CD4-positive, CD25-positive, alpha-beta regulatory T cell (primary cell): ENCODE data around the gene PRRT3. TPM values are rescaled to one million over a fixed set of nuclear protein-coding genes. Genes with fewer than 3 reads are reported as not detected.
A peak's percentile ranks its signal among the peaks of the same experiment; 100 is the strongest.

ENCODE experiments used
- ATAC-seq, 2 donors: fragments of 150-1000 bp; cut with Tn5 transposase; one replicate each; pipeline ENCODE4 v1.10.0; 2021; ENCODE audit warnings: low read depth in 2 of 2, moderate number of reproducible peaks in 2 of 2, moderate library complexity in 1 of 2
- DNase-seq, 3 donors: peaks; one replicate each; pipeline versions ENCODE4 v3.0.0 to v3.0.0-alpha.2; 2012 to 2022; ENCODE audit warnings: mixed read lengths in 1 of 3
- H3K27ac ChIP-seq: one replicate; pipeline ENCODE4 v1.7.0; 2013; ENCODE audit warnings: mild to moderate bottlenecking, low read length; ENCODE audit not compliant: insufficient read depth, poor library complexity, severe bottlenecking
- H3K27me3 ChIP-seq: one replicate; pipeline ENCODE4 v1.7.0; 2013; ENCODE audit warnings: low read length; ENCODE audit not compliant: control insufficient read depth, insufficient read depth
- H3K36me3 ChIP-seq: one replicate; pipeline ENCODE4 v1.7.0; 2013; ENCODE audit warnings: mild to moderate bottlenecking, low read length, moderate library complexity; ENCODE audit not compliant: control insufficient read depth, insufficient read depth
- H3K4me1 ChIP-seq: 2 replicates; pipeline ENCODE4 v1.7.0; 2013; ENCODE audit warnings: mild to moderate bottlenecking, low read length; ENCODE audit not compliant: insufficient read depth, control insufficient read depth, poor library complexity, severe bottlenecking
- H3K4me3 ChIP-seq: one replicate; pipeline ENCODE4 v1.7.0; 2013; ENCODE audit warnings: low read depth, mild to moderate bottlenecking, low read length, moderate library complexity
- H3K9me3 ChIP-seq, 2 experiments: 1 replicate in 1 of 2; 2 replicates in 1 of 2; pipeline ENCODE4 v1.7.0; 2013; ENCODE audit warnings: low read length in 2 of 2, mild to moderate bottlenecking in 1 of 2, moderate library complexity in 1 of 2; ENCODE audit not compliant: control insufficient read depth in 2 of 2
- H3K27ac Mint-ChIP-seq, 3 donors: one replicate each; pipeline ENCODE4 v1.8.0; 2020 to 2022; ENCODE audit warnings: mild to moderate bottlenecking in 3 of 3, mixed read lengths in 3 of 3, moderate library complexity in 2 of 3
- H3K27me3 Mint-ChIP-seq: one replicate; pipeline ENCODE4 v1.8.0; 2022; ENCODE audit warnings: mild to moderate bottlenecking, mixed read lengths
- H3K36me3 Mint-ChIP-seq: one replicate; pipeline ENCODE4 v1.8.0; 2020; ENCODE audit warnings: mixed read lengths
- H3K4me1 Mint-ChIP-seq, 4 donors: one replicate each; pipeline ENCODE4 v1.8.0; 2020 to 2022; ENCODE audit warnings: mixed read lengths in 4 of 4, mild to moderate bottlenecking in 1 of 4
- H3K4me3 Mint-ChIP-seq, 4 donors: one replicate each; pipeline ENCODE4 v1.8.0; 2020 to 2022; ENCODE audit warnings: mild to moderate bottlenecking in 4 of 4, mixed read lengths in 4 of 4, moderate library complexity in 3 of 4
- H3K9me3 Mint-ChIP-seq, 7 donors: one replicate each; pipeline ENCODE4 v1.8.0; 2020 to 2022; ENCODE audit warnings: mixed read lengths in 7 of 7, mild to moderate bottlenecking in 3 of 7, moderate library complexity in 2 of 7
- polyA plus RNA-seq, 4 donors: library from polyadenylated mRNA; unstranded; fragments of 300-500 nt; fragmentation: Illumina TruSeq; gene quantifications; one replicate each; pipeline ENCODE4 v1.2.3, GENCODE V29; 2021
- total RNA-seq: library from RNA; stranded (reverse); gene quantifications from one replicate; pipeline ENCODE4 v1.2.3, GENCODE V29; 2022

PRRT3 gene
- total and polyA plus RNA-seq, 5 donors from 2014 or later: 3.0 to 4.7 (median 4.3) TPM

DNA sequence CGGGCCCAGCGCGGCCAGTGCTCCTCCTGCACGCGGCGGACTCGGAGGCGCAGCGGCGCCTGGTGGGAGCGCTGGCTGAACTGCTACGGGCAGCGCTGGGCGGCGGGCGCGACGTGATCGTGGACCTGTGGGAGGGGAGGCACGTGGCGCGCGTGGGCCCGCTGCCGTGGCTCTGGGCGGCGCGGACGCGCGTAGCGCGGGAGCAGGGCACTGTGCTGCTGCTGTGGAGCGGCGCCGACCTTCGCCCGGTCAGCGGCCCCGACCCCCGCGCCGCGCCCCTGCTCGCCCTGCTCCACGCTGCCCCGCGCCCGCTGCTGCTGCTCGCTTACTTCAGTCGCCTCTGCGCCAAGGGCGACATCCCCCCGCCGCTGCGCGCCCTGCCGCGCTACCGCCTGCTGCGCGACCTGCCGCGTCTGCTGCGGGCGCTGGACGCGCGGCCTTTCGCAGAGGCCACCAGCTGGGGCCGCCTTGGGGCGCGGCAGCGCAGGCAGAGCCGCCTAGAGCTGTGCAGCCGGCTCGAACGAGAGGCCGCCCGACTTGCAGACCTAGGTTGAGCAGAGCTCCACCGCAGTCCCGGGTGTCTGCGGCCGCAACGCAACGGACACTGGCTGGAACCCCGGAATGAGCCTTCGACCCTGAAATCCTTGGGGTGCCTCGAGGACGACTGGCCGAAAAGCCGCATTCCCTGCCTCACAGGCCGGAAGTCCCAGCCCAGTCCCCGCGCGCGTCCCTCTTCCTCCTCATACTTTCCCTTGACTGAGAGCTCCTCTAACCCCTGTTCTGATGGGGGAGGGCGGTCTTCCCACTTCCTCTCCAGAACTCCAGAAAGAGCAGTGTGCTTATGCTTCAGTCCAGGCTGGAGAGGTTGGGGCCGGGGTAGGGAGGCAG lies 36.7 kb downstream of the PRRT3 start:
- Mint-ChIP-seq H3K27me3 (peaks cover 5% of the 10 kb centered on the region), H3K36me3 (no peaks in the 10 kb centered on the region), H3K4me1 (peaks cover 0 to 28% (median 10%) of the 10 kb centered on the region in 4 donors), H3K4me3 (peak overlapping the region; percentile 43 to 82 (median 74)), H3K27ac (no peak overlapping the region), H3K9me3 (peaks cover 0 to 2% (median 0%) of the 10 kb centered on the region in 7 donors)
- no peak overlapping the region for H3K4me3 ChIP-seq
- H3K9me3 ChIP-seq: no peaks in the 10 kb centered on the region
- ATAC-seq (peak; percentile 29 to 42), DNase-seq (peak; percentile 16 to 39 (median 26))
- H3K36me3 ChIP-seq: no peaks in the 10 kb centered on the region
- H3K27ac ChIP-seq: no peak overlapping the region
- peaks cover 31% of the 10 kb centered on the region for H3K4me1 ChIP-seq
- no peaks in the 10 kb centered on the region for H3K27me3 ChIP-seq

DNA sequence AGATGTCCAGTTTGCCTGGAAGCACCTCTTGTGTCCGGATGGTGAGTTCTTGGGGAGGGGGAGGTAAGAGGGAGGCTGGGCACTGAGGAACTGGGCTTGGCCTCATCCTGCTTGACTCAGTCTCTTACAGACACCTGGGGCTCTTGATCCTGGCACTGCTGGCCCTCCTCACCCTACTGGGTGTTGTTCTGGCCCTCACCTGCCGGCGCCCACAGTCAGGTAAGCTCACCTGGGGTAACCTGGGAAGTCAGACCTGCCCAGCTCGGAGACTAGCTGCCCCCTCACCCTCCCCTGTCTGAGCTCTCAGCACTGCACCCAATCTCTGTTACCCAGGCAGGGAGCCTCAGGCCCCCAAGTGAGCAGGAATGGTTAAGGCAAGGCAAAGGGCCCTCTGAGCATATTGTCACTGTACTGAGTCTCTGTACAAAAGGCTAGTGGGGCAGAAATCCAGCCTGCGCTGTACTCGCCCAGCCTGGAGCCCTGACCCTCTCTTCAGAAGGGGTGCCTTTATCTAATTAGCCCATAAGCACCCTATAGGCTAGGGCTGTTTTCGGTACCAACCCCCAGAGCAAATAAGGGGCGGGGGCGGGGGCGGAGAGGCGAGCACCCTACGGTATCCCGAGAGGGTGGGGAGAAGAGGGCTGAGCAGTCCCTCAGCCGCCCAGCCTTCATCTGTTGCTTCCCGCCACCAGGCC lies 37.5 kb downstream of the PRRT3 start:
- H3K4me1 ChIP-seq: peaks cover 33% of the 10 kb centered on the region
- no peak overlapping the region for H3K4me3 ChIP-seq
- no peaks in the 10 kb centered on the region for H3K9me3 ChIP-seq
- H3K27ac ChIP-seq: no peak overlapping the region
- no peak overlapping the region for H3K27ac Mint-ChIP-seq
- H3K27me3 ChIP-seq: no peaks in the 10 kb centered on the region
- H3K27me3 Mint-ChIP-seq: peaks cover 5% of the 10 kb centered on the region
- peak overlapping the region in 3 of 4 donors; percentile 51 to 70 (median 52) for H3K4me3 Mint-ChIP-seq
- no peaks in the 10 kb centered on the region for H3K36me3 ChIP-seq
- peaks cover 0 to 2% (median 0%) of the 10 kb centered on the region in 7 donors for H3K9me3 Mint-ChIP-seq
- no peaks in the 10 kb centered on the region for H3K36me3 Mint-ChIP-seq
- DNase-seq (no peak), ATAC-seq (peak in 1 of 2 donors; percentile 35)
- peaks cover 2 to 30% (median 10%) of the 10 kb centered on the region in 4 donors for H3K4me1 Mint-ChIP-seq

GRCh38 chr3:9914011-9914410 lies 38.2 kb downstream of the PRRT3 start:
- peaks cover 37% of the 10 kb centered on the region for H3K4me1 ChIP-seq
- no peaks in the 10 kb centered on the region for H3K27me3 ChIP-seq
- H3K4me3 ChIP-seq: no peak overlapping the region
- no peak for DNase-seq
- H3K27ac Mint-ChIP-seq: no peak overlapping the region
- no peak overlapping the region for H3K27ac ChIP-seq
- no peaks in the 10 kb centered on the region for H3K36me3 ChIP-seq
- peaks cover 4 to 37% (median 11%) of the 10 kb centered on the region in 4 donors for H3K4me1 Mint-ChIP-seq
- no peaks in the 10 kb centered on the region for H3K9me3 ChIP-seq
- no peaks in the 10 kb centered on the region for H3K36me3 Mint-ChIP-seq
- peaks cover 0 to 2% (median 0%) of the 10 kb centered on the region in 7 donors for H3K9me3 Mint-ChIP-seq
- no peak for ATAC-seq
- peak overlapping the region in 2 of 4 donors; percentile 19 to 48 for H3K4me3 Mint-ChIP-seq
- H3K27me3 Mint-ChIP-seq: peaks cover 5% of the 10 kb centered on the region

DNA sequence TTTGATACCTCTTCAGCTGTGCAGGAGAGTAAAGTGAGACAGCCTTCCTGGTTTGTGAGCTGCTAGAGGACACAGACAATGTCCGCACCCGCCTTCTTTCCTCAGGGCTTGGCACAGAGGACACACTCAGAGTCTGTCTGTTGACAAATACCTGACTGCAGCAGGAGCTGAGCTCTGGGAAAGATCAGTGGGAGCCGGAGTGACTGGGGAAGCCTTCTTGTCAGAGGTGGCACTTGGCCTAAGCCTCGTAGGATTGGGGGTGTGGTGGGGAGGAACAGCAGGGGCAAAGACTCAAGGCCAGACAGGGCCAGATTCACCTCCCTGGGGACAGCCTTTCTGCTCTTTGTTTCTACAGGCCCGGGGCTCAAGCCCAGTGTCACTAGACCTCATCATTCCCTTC lies 38.6 kb downstream of the PRRT3 start:
- H3K27me3 Mint-ChIP-seq: peaks cover 5% of the 10 kb centered on the region
- ATAC-seq: no peak
- peaks cover 4 to 37% (median 11%) of the 10 kb centered on the region in 4 donors for H3K4me1 Mint-ChIP-seq
- Histone ChIP-seq H3K27ac (no peak overlapping the region), H3K36me3 (no peaks in the 10 kb centered on the region), H3K4me1 (peaks cover 37% of the 10 kb centered on the region), H3K27me3 (no peaks in the 10 kb centered on the region), H3K9me3 (no peaks in the 10 kb centered on the region), H3K4me3 (no peak overlapping the region)
- H3K27ac Mint-ChIP-seq: no peak overlapping the region
- H3K9me3 Mint-ChIP-seq: peaks cover 0 to 2% (median 0%) of the 10 kb centered on the region in 7 donors
- H3K4me3 Mint-ChIP-seq: peak overlapping the region in 3 of 4 donors; percentile 36 to 49 (median 48)
- H3K36me3 Mint-ChIP-seq: no peaks in the 10 kb centered on the region
- no peak for DNase-seq

DNA sequence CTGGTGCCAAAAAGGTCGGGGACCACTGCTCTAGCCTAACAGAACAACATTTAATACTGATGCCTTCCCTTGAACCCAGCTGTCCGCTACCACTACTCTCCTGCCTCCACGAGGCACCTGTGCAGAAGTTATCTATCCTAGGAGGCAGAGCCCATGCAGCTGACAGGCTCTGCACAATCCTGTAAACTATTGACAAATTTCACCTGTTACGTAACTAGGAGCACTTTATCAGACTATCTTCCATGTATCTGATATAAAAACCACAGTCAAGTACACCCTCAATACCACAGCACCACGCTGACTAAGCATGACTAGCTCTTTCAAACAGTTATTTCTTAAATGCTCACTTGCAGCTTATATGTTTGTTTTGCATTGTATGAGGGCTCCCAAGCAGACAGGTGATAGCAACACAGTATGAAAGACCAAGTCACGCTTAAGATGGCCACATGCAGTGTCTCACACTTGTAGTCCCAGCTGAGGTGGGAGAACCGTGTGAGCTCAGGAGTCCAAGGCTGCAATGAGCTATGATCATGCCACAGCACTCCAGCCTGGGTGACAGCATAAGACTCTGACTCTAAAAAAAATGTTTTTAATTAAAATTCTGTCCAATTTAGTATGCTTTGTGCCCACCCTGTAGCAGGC lies 39.8 kb downstream of the PRRT3 start:
- DNase-seq (peak in 2 of 3 donors; percentile 32 to 47), ATAC-seq (peak; percentile 55 to 71)
- Mint-ChIP-seq H3K4me1 (peaks cover 4 to 37% (median 11%) of the 10 kb centered on the region in 4 donors), H3K27me3 (peaks cover 5% of the 10 kb centered on the region), H3K9me3 (peaks cover 0 to 2% (median 0%) of the 10 kb centered on the region in 7 donors), H3K36me3 (no peaks in the 10 kb centered on the region), H3K4me3 (peak overlapping the region; percentile 10 to 89 (median 36)), H3K27ac (peak overlapping the region in 1 of 3 donors; percentile 98)
- Histone ChIP-seq H3K9me3 (no peaks in the 10 kb centered on the region), H3K27me3 (no peaks in the 10 kb centered on the region), H3K27ac (no peak overlapping the region), H3K4me3 (no peak overlapping the region), H3K36me3 (no peaks in the 10 kb centered on the region), H3K4me1 (peaks cover 37% of the 10 kb centered on the region)

- DNase-seq (no peak), ATAC-seq (no peak)
- peaks cover 37% of the 10 kb centered on the region for H3K4me1 ChIP-seq
- no peaks in the 10 kb centered on the region for H3K27me3 ChIP-seq
- no peak overlapping the region for H3K27ac ChIP-seq
- H3K27me3 Mint-ChIP-seq: peaks cover 5% of the 10 kb centered on the region
- H3K36me3 ChIP-seq: no peaks in the 10 kb centered on the region
- peak overlapping the region in 1 of 4 donors; percentile 10 for H3K4me3 Mint-ChIP-seq
- no peaks in the 10 kb centered on the region for H3K36me3 Mint-ChIP-seq
- H3K9me3 ChIP-seq: no peaks in the 10 kb centered on the region
- no peak overlapping the region for H3K4me3 ChIP-seq
- H3K4me1 Mint-ChIP-seq: peaks cover 4 to 37% (median 11%) of the 10 kb centered on the region in 4 donors
- peaks cover 0 to 2% (median 0%) of the 10 kb centered on the region in 7 donors for H3K9me3 Mint-ChIP-seq
- peak overlapping the region in 1 of 3 donors; percentile 98 for H3K27ac Mint-ChIP-seq
Observed at GRCh38 chr3:9911863-9912262, 40.3 kb downstream of the PRRT3 start.

DNA sequence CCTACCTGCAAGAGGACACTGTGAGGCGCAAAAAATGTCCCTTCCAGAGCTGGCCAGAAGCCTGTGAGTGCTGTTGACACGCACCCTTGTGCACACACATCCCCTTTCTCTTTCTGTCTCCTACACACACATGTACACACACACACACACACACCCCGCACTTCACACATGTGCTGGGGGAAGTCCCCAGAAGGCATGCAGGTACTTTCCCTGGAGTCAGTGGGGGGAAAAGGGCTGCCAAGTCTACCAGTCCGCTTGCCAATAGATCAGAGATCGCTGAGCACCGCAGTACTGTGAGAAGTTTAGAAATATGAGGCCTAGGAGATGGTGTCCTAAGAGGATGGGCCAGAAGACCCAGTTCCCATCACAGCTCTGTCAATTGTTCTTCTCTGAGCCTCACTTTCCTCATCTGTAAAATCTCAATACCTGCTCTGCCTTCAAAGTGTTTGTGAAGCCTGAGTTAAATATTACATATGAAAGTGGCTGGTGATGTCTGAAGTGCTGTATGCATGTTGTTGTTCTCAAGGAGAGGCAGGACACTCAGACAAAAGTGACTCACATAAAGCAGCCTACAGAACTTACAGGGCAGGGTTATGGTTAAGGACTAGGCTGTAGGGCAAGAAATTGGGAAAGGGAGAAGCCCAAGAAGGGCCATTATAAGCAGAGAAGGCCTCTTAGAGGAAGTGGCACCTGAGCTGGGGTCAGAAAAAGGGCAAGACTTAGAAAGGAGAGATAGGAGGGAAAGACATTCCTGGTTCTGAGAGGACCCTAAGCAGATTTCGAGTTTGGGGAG lies 42.8 kb downstream of the PRRT3 start:
- Histone ChIP-seq H3K4me3 (no peak overlapping the region), H3K27me3 (no peaks in the 10 kb centered on the region), H3K9me3 (no peaks in the 10 kb centered on the region), H3K27ac (no peak overlapping the region), H3K4me1 (peaks cover 18% of the 10 kb centered on the region), H3K36me3 (no peaks in the 10 kb centered on the region)
- Mint-ChIP-seq H3K4me3 (peak overlapping the region in 1 of 4 donors; percentile 57), H3K27me3 (peaks cover 5% of the 10 kb centered on the region), H3K36me3 (no peaks in the 10 kb centered on the region), H3K27ac (peak overlapping the region; percentile 28 to 52 (median 33)), H3K9me3 (peaks cover 0 to 2% (median 0%) of the 10 kb centered on the region in 7 donors), H3K4me1 (peaks cover 4 to 24% (median 11%) of the 10 kb centered on the region in 4 donors)
- DNase-seq: no peak
- no peak for ATAC-seq
